HL-60 (cell line): Measurements from ENCODE around the gene TBR1.

Experiments
- POLR2AphosphoS5 ChIP-seq: IDR thresholded peaks from 2 replicates; pipeline ENCODE4 v1.6.1; 2012; ENCODE audit warnings: low read depth
- TF ChIP-seq, protein P1 (sequence below): IDR thresholded peaks from one replicate; pipeline ENCODE4 v1.5.1; 2011; ENCODE audit warnings: low read length, control low read depth, inconsistent platforms; ENCODE audit not compliant: insufficient read depth

- TF ChIP-seq, protein P1, sequence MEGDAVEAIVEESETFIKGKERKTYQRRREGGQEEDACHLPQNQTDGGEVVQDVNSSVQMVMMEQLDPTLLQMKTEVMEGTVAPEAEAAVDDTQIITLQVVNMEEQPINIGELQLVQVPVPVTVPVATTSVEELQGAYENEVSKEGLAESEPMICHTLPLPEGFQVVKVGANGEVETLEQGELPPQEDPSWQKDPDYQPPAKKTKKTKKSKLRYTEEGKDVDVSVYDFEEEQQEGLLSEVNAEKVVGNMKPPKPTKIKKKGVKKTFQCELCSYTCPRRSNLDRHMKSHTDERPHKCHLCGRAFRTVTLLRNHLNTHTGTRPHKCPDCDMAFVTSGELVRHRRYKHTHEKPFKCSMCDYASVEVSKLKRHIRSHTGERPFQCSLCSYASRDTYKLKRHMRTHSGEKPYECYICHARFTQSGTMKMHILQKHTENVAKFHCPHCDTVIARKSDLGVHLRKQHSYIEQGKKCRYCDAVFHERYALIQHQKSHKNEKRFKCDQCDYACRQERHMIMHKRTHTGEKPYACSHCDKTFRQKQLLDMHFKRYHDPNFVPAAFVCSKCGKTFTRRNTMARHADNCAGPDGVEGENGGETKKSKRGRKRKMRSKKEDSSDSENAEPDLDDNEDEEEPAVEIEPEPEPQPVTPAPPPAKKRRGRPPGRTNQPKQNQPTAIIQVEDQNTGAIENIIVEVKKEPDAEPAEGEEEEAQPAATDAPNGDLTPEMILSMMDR = no peak
- no peak for TF ChIP-seq POLR2AphosphoS5
Measured at GRCh38 chr2:161432107-161432506, 16.0 kb downstream of the TBR1 start.
